CD4-positive, alpha-beta T cell (primary cell): ENCODE data around the gene VPS13D. TPM values are rescaled to one million over a fixed set of nuclear protein-coding genes. Genes with fewer than 3 reads are reported as not detected.
A peak's percentile ranks its signal among the peaks of the same experiment; 100 is the strongest.

Experiments used
- ATAC-seq: fragments of 200-7000 bp; cut with Tn5 transposase; one replicate; pipeline ENCODE4 v1.10.0; 2022; ENCODE audit warnings: mild to moderate bottlenecking; ENCODE audit not compliant: poor library complexity
- CTCF ChIA-PET: fragments of 350-600 bp; sonication (Branson Sonifier 250); formaldehyde crosslinking; loops from one replicate; lab custom pipeline; 2021; ENCODE audit warnings: antibody characterized with exemption, inconsistent platforms; lab: Charles Lee
- POLR2A ChIA-PET: fragments of 350-600 bp; sonication (Branson Sonifier 250); formaldehyde crosslinking; loops from one replicate; lab custom pipeline; 2021; ENCODE audit warnings: antibody characterized with exemption, inconsistent platforms; lab: Charles Lee
- DNase-seq, 14 experiments: peaks; one replicate each; pipeline ENCODE4 v3.0.0-alpha.2; 2013 to 2020; ENCODE audit warnings: mixed read lengths in 2 of 14
- H3K27ac ChIP-seq, 2 donors: one replicate each; pipeline versions ENCODE4 v1.5.1 to v1.7.0; 2013; ENCODE audit warnings: low read length in 2 of 2, low read depth in 1 of 2, mild to moderate bottlenecking in 1 of 2
- H3K27me3 ChIP-seq, 2 experiments: 1 replicate in 1 of 2; 2 replicates in 1 of 2; pipeline versions ENCODE4 v1.6.1 to v1.7.0; 2013; ENCODE audit warnings: low read length in 2 of 2, control low read depth in 1 of 2, mild to moderate bottlenecking in 1 of 2, moderate library complexity in 1 of 2; ENCODE audit not compliant: insufficient read depth in 2 of 2, control insufficient read depth in 1 of 2
- H3K36me3 ChIP-seq: one replicate; pipeline ENCODE4 v1.6.1; 2013; ENCODE audit warnings: low read length, control low read depth; ENCODE audit not compliant: insufficient read depth
- H3K4me1 ChIP-seq: one replicate; pipeline ENCODE4 v1.6.1; 2013; ENCODE audit warnings: low read length, control low read depth; ENCODE audit not compliant: insufficient read depth
- H3K4me3 ChIP-seq: one replicate; pipeline ENCODE4 v1.5.1; 2013; ENCODE audit warnings: mild to moderate bottlenecking, low read length, moderate library complexity
- H3K9me3 ChIP-seq, 2 experiments: 1 replicate in 1 of 2; 2 replicates in 1 of 2; pipeline versions ENCODE4 v1.6.1 to v1.7.0; 2013; ENCODE audit warnings: low read length in 2 of 2, mild to moderate bottlenecking in 2 of 2, control low read depth in 1 of 2, moderate library complexity in 1 of 2; ENCODE audit not compliant: control insufficient read depth in 1 of 2, insufficient read depth in 1 of 2
- H3K27ac Mint-ChIP-seq: one replicate; pipeline ENCODE4 v1.8.0; 2020; ENCODE audit warnings: mixed read lengths
- H3K27me3 Mint-ChIP-seq: one replicate; pipeline ENCODE4 v1.8.0; 2021; ENCODE audit warnings: mixed read lengths
- H3K36me3 Mint-ChIP-seq: one replicate; pipeline ENCODE4 v1.8.0; 2021; ENCODE audit warnings: low read depth, mixed read lengths
- H3K4me1 Mint-ChIP-seq: one replicate; pipeline ENCODE4 v1.8.0; 2021; ENCODE audit warnings: low read depth, mixed read lengths
- H3K4me3 Mint-ChIP-seq: one replicate; pipeline ENCODE4 v1.8.0; 2020; ENCODE audit warnings: mild to moderate bottlenecking, mixed read lengths
- H3K9me3 Mint-ChIP-seq: one replicate; pipeline ENCODE4 v1.8.0; 2020; ENCODE audit warnings: mixed read lengths
- CTCF ChIP-seq: fragments of 200-600 bp; IDR thresholded peaks from one replicate; pipeline ENCODE4 v1.8.0; 2022; ENCODE audit warnings: antibody characterized with exemption, mild to moderate bottlenecking
- intact Hi-C, 2 experiments: fragments of 100-400 bp; cut with DNase I in 1 of 2; cut with micrococcal nuclease in 1 of 2; formaldehyde crosslinking; loops; one replicate each; pipeline versions ENCODE4 v1.15.1 to v1.9.0; 2023 to 2025; cut with DNase I, micrococcal nuclease
- total RNA-seq, 174 experiments: library from RNA in 2 of 174; stranded (reverse) in 2 of 174; gene quantifications; one replicate each; pipeline ENCODE4 v1.2.3 and lab custom pipeline; 2021 to 2026

The VPS13D gene
- total RNA-seq, 2 experiments from 2014 or later: 63.0 to 67.3 TPM

DNA sequence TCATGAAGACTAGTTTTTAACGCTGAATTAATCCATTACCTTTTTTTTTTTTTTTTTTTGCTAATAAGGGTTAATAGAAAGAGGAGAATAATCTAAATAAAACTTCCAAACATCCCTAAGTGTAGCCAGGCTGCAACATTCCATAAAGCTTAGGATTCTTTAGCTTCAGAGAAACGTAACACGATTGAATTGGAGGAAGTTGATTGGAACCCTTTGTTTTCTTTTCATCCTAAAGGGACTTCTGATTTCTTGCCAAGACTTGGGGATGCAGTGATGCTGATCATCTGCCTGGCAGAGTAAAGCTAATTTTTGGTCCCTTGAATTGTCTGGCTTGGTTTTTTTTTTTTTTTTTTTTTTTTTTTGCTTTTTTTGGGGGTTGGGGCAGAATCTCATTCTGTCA is 142.9 kb downstream of the VPS13D start:
- Histone ChIP-seq H3K27me3 (no peaks in the 10 kb centered on the region), H3K4me3 (no peak overlapping the region), H3K27ac (no peak overlapping the region), H3K36me3 (peaks cover 57% of the 10 kb centered on the region), H3K9me3 (no peaks in the 10 kb centered on the region), H3K4me1 (no peaks in the 10 kb centered on the region)
- Mint-ChIP-seq H3K36me3 (peaks cover 89% of the 10 kb centered on the region), H3K27me3 (no peaks in the 10 kb centered on the region), H3K9me3 (no peaks in the 10 kb centered on the region), H3K27ac (no peak overlapping the region), H3K4me1 (peaks cover 4% of the 10 kb centered on the region), H3K4me3 (no peak overlapping the region)
- ChIA-PET POLR2A (no interaction called here), CTCF (interaction anchor here (0.7 kb wide), 1 partner anchor 20 kb away, joined by 3 read pairs; no protein-coding TSS in a partner anchor)
- TF ChIP-seq CTCF: no peak
- no peak for DNase-seq
- intact Hi-C loops: no loop called here
- ATAC-seq: no peak

- H3K4me3 ChIP-seq: no peak overlapping the region
- intact Hi-C loops: no loop called here
- TF ChIP-seq CTCF: no peak
- H3K36me3 ChIP-seq: peaks cover 56% of the 10 kb centered on the region
- H3K27ac Mint-ChIP-seq: no peak overlapping the region
- ATAC-seq: no peak
- H3K9me3 ChIP-seq: no peaks in the 10 kb centered on the region
- no peaks in the 10 kb centered on the region for H3K4me1 ChIP-seq
- no peaks in the 10 kb centered on the region for H3K9me3 Mint-ChIP-seq
- ChIA-PET CTCF (interaction anchor here (1.4 kb wide), 1 partner anchor 245 kb away, joined by 3 read pairs; no protein-coding TSS in a partner anchor), POLR2A (no interaction called here)
- H3K27me3 Mint-ChIP-seq: no peaks in the 10 kb centered on the region
- DNase-seq: no peak
- H3K27ac ChIP-seq: no peak overlapping the region
- no peak overlapping the region for H3K4me3 Mint-ChIP-seq
- H3K36me3 Mint-ChIP-seq: peaks cover 87% of the 10 kb centered on the region
- H3K4me1 Mint-ChIP-seq: peaks cover 4% of the 10 kb centered on the region
- no peaks in the 10 kb centered on the region for H3K27me3 ChIP-seq
Measured at GRCh38 chr1:12375133-12375829, 145.5 kb downstream of the VPS13D start.

DNA sequence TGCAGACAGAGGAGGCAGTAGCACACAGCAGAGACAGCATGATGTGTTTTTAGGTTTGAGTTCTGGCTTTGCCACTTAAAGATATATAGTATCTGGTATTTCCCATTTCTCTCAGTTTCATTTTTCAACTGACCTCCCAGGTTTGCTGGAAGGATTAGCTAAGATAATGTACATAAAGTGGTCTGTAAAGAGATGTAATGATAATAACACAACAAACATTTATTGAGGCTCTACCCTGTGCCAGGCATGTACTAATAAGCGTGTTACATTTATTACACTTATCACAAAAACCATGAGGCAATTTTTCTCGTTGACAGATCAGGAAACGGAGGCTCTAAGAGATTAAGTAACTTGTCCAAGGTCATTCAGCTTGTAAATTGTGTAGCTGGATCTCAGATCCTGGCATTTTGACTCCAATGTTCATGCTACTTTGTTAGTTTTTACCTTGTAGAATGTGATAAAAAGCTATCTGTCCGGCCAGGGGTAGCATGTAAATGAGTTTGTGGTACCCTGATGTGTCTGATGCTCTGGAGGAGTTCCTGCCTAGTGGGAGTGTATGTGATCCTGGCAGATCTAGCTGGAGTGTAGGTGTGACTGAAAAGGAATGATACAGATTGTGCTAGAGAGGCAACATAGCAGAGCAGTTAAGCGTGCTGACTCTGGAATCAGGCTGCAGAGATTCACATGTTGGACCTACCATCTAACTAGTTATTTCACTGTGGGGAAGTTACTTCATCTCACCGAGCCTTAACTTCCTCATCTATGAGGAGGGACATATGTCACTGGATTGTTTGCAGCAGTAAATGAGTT is 146.6 kb downstream of the VPS13D start:
- no peaks in the 10 kb centered on the region for H3K27me3 ChIP-seq
- peaks cover 8% of the 10 kb centered on the region for H3K4me1 Mint-ChIP-seq
- ATAC-seq (no peak), DNase-seq (peak in 2 of 14 experiments; percentile 13 to 23)
- no peak overlapping the region for H3K27ac ChIP-seq
- no peaks in the 10 kb centered on the region for H3K27me3 Mint-ChIP-seq
- peaks cover 91% of the 10 kb centered on the region for H3K36me3 Mint-ChIP-seq
- H3K4me3 ChIP-seq: no peak overlapping the region
- POLR2A ChIA-PET: no interaction called here
- no peaks in the 10 kb centered on the region for H3K4me1 ChIP-seq
- peaks cover 56% of the 10 kb centered on the region for H3K36me3 ChIP-seq
- no peaks in the 10 kb centered on the region for H3K9me3 Mint-ChIP-seq
- intact Hi-C loops: no loop called here
- CTCF ChIA-PET: no interaction called here
- H3K27ac Mint-ChIP-seq: no peak overlapping the region
- no peak overlapping the region for H3K4me3 Mint-ChIP-seq
- no peaks in the 10 kb centered on the region for H3K9me3 ChIP-seq
- TF ChIP-seq CTCF: no peak
